H1 (cell line): ENCODE data around the gene PLCB1. TPM values are rescaled to one million over a fixed set of nuclear protein-coding genes. Genes with fewer than 3 reads are reported as not detected.

Experiments used
- BCL11A ChIP-seq, 2 experiments: IDR thresholded peaks; one replicate each; pipeline ENCODE4 v1.6.1; 2011; ENCODE audit warnings: low read depth in 2 of 2, low read length in 2 of 2, mild to moderate bottlenecking in 2 of 2
- CEBPB ChIP-seq: IDR thresholded peaks from 2 replicates; pipeline ENCODE4 v1.6.1; 2012; ENCODE audit warnings: low read depth, low read length
- JUND ChIP-seq: IDR thresholded peaks from 2 replicates; pipeline ENCODE4 v1.6.1; 2011; ENCODE audit warnings: mild to moderate bottlenecking, improper control_type of control experiment, low read length
- TBP ChIP-seq: IDR thresholded peaks from 2 replicates; pipeline ENCODE4 v1.6.1; 2011; ENCODE audit warnings: low read depth, low read length, improper control_type of control experiment
- polyA plus RNA-seq, 7 experiments: library from polyadenylated mRNA; depleted of rRNA in 3 of 7; stranded (reverse) in 5 of 7; unstranded in 2 of 7; fragments of >200 nt in 5 of 7; fragments of 200-250 nt in 2 of 7; gene quantifications; 1 replicate in 5 of 7; 2 replicates in 1 of 7; 4 replicates in 1 of 7; pipeline versions ENCODE4 v1.2.1 to v1.2.3, GENCODE V29; 2011 to 2013; ENCODE audit warnings: missing spikeins in 2 of 7, mixed read lengths in 2 of 7
- total RNA-seq: library from RNA; stranded (reverse); fragmentation: NEBNext Ultra II Directional; extraction: Animal tissue kit (Norgen Biotek cat#: 25700); gene quantifications from 2 replicates; pipeline ENCODE4 v1.2.1, GENCODE V29; 2021
- TF ChIP-seq, protein P1 (sequence below): IDR thresholded peaks from 2 replicates; pipeline ENCODE4 v1.6.1; 2011; ENCODE audit warnings: low read length, improper control_type of control experiment

The PLCB1 gene
- total and polyA plus RNA-seq, 2 of the 8 experiments (the other 6 are each of a cell fraction or from before 2014, with no cell fraction given): 2.6 to 9.1 TPM

DNA sequence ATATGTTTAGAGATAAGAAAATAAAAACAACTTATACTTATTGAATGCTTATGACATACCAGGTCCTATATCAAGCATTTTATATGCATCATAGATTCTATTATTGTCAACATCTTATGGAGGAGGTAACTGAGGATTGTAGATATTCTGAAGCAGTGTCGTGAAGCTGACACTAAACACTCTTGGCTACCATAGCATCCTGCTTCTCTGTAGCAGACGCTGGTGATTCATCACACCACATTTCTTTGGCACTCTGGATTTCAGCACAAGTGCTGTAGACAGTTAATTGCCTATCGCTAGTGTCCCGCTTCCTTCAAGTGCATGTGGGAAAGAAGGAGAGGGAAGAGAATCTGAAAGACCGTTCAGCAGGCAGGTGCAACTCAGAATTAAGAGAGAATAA lies 317.1 kb downstream of the PLCB1 start (continued):
- TF ChIP-seq, protein P1, sequence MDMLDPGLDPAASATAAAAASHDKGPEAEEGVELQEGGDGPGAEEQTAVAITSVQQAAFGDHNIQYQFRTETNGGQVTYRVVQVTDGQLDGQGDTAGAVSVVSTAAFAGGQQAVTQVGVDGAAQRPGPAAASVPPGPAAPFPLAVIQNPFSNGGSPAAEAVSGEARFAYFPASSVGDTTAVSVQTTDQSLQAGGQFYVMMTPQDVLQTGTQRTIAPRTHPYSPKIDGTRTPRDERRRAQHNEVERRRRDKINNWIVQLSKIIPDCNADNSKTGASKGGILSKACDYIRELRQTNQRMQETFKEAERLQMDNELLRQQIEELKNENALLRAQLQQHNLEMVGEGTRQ: no peak
- no peak for TF ChIP-seq CEBPB
- no peak for TF ChIP-seq BCL11A (IDR thresholded peaks at IDR 0.05; ENCODE audit: low read depth in 2 of 2, low read length in 2 of 2)
- TF ChIP-seq JUND: no peak
- TF ChIP-seq TBP: no peak
